Bronchial epithelial cell (primary cell): Measurements from ENCODE around the gene AK9. TPM values are rescaled to one million over a fixed set of nuclear protein-coding genes. Genes with fewer than 3 reads are reported as not detected.

Experiments used
- DNase-seq: peaks from one replicate; pipeline ENCODE4 v3.0.0-alpha.2; 2010; ENCODE audit warnings: low read depth
- FAIRE-seq: peaks from 2 replicates; lab custom pipeline; 2011; peaks lifted over from hg19 to GRCh38; lab: Jason Lieb, UNC
- H3K27me3 ChIP-seq: 2 replicates; pipeline ENCODE4 v1.5.1; 2011; ENCODE audit warnings: low read length; ENCODE audit not compliant: control insufficient read depth, insufficient read depth
- H3K36me3 ChIP-seq: 2 replicates; pipeline ENCODE4 v1.5.1; 2011; ENCODE audit warnings: low read length; ENCODE audit not compliant: control insufficient read depth, insufficient read depth
- H3K4me3 ChIP-seq: 2 replicates; pipeline ENCODE4 v1.5.1; 2011; ENCODE audit warnings: mild to moderate bottlenecking, low read depth, low read length, control low read depth
- total RNA-seq: library from RNA; depleted of rRNA; stranded (reverse); fragments of >200 nt; gene quantifications from 2 replicates; pipeline ENCODE4 v1.2.1, GENCODE V29; 2014
- TF ChIP-seq, protein P1 (sequence below): IDR thresholded peaks from 2 replicates; pipeline ENCODE4 v1.5.1; 2011; ENCODE audit warnings: mild to moderate bottlenecking, moderate library complexity, low read length, control low read depth, inconsistent platforms; ENCODE audit not compliant: insufficient read depth, severe bottlenecking

AK9 gene
- total RNA-seq, 1 donor from 2014 or later, result 3.2 TPM

DNA sequence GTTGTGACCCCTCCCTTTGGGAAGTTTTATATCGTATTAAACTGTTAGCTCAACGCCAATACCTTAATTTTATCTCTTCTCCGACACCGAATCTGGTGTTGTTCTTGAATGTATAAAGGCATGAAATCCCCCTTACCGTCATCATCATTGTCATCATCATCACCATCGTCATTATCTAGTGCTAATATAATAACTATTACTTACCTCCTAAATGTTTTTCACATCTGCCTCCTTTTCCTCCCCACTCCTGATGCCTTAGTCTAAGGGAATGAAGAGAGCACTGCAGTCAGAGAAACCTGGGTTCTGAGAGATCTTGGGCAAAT is 207.3 kb downstream of the AK9 start:
- Histone ChIP-seq H3K4me3 (peak overlapping the region; percentile 21), H3K27me3 (no peaks in the 10 kb centered on the region), H3K36me3 (peaks cover 7% of the 10 kb centered on the region)
- FAIRE-seq, result no peak
- TF ChIP-seq, protein P1, sequence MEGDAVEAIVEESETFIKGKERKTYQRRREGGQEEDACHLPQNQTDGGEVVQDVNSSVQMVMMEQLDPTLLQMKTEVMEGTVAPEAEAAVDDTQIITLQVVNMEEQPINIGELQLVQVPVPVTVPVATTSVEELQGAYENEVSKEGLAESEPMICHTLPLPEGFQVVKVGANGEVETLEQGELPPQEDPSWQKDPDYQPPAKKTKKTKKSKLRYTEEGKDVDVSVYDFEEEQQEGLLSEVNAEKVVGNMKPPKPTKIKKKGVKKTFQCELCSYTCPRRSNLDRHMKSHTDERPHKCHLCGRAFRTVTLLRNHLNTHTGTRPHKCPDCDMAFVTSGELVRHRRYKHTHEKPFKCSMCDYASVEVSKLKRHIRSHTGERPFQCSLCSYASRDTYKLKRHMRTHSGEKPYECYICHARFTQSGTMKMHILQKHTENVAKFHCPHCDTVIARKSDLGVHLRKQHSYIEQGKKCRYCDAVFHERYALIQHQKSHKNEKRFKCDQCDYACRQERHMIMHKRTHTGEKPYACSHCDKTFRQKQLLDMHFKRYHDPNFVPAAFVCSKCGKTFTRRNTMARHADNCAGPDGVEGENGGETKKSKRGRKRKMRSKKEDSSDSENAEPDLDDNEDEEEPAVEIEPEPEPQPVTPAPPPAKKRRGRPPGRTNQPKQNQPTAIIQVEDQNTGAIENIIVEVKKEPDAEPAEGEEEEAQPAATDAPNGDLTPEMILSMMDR, result no peak
- DNase-seq, result peak; percentile 33

DNA sequence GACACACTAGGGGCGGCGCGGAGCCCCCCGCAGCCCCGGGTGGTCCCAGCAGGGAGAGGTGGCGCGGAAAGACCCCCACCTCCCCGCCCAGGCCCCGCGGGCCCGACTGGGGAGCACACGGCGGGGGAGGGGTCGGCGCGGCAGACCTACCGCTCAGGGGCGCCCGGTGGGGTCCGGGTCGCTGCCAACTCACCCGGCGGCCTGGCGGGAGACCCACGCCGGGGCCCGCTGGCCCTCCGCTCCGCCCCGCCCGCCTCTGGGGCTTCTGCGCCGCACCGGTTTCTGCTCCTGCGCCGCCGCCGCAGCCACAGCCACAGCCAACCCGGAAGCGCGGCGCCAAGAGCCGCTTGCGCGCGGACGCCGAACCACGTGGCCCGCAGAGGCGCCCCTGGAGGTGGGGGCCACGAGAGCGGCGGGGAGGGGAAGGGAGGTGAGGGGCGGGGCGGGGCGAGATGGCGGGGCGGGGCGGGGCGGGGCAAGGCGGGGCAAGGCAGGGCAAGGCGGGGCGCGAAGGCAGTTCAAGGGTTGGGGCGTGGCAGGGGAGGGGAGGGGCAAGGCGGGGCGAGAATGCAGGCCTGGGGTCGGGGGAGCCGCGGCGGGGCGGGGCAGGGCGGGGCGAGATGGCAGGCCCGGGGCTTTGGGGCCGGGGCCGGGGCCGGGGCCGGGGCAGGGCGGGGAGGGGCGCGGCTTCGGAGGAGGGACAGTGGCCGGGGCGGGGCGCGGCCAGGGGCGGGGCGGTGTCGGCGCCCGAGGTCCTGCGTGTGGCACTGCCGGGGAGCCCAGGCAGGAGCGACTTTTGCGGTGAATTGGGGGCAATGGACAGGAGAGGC is 207.9 kb downstream of the AK9 start, which contains the start of gene ZBTB24:
ZBTB24 (minus strand) TSS at position 315 of the 830 bp plus-strand sequence. CDS start 1,193 bp downstream, outside the sequence.
- no peak for FAIRE-seq

DNA sequence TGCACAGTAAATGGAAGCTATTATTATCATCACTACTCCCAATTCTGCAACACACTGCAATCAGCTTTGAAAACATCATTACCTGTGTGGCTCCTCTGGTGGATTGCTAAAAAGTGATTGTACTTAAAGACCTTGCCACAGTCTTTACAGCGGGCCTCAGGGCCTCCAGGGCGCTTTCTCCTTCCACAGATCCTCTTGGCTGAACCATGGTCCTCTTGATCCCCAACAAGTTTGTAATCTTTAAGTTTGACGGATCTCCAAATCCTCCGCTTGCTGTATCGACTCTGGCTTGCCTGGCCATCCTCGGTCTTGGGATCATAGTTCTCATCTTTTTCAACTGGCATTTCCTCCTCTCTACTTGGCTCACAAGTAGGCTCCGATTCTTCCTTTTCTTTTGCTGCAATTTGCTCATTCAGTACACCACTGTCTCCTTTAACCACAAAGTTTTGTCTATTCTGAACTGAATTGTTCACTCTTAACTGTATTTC is 210.0 kb downstream of the AK9 start:
- no peak overlapping the region for H3K4me3 ChIP-seq
- no peak for FAIRE-seq
- peaks cover 9% of the 10 kb centered on the region for H3K36me3 ChIP-seq
- no peak for DNase-seq
- no peaks in the 10 kb centered on the region for H3K27me3 ChIP-seq
- TF ChIP-seq, protein P1, result no peak

More for the DNA sequence above, 207.9 kb downstream of the AK9 start, which contains the start of gene ZBTB24:
- Histone ChIP-seq H3K4me3 (peak within 1 kb of the TSS; percentile 62), H3K27me3 (no peaks in the 10 kb centered on the region), H3K36me3 (peaks cover 7% of the 10 kb centered on the region)
- TF ChIP-seq, protein P1, result no peak
- peak; percentile 63 for DNase-seq

DNA sequence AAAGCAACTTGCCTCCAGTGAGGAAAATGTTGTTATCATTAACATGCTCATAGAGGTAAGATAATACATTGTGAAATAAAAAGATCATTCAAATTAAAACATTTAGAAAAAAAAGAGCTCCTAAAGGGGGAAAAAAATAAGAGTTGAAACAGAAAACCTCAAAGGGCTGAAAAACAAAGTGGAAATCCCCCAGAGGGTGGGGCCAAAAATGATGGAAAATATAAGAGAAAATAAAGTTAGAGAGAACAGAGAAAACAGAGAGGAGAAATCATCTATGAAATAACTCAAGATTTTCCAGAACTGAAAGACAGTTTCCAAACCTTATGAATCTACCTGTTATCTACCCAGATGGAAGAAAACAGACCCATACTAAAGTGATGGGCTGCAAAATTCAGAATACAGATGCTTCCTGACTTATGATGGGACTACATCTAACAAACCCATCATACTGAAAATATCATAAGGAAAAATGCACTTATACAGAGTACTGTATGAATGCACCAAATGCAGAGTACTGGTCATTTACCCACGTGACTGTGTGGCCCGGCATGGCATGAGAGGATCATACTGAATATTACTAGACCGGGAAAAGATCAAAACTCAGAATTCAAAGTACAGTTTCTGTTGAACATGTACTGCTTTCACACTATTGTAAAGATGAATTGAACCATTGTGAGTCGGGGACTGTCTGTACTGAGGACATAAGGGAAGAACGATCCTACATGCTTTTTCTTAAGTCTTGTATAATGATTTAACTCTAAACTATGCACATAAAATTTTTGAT is 212.0 kb downstream of the AK9 start:
- Histone ChIP-seq H3K36me3 (peaks cover 12% of the 10 kb centered on the region), H3K27me3 (no peaks in the 10 kb centered on the region), H3K4me3 (no peak overlapping the region)
- TF ChIP-seq, protein P1, result no peak
- FAIRE-seq, result no peak
- DNase-seq, result no peak

DNA sequence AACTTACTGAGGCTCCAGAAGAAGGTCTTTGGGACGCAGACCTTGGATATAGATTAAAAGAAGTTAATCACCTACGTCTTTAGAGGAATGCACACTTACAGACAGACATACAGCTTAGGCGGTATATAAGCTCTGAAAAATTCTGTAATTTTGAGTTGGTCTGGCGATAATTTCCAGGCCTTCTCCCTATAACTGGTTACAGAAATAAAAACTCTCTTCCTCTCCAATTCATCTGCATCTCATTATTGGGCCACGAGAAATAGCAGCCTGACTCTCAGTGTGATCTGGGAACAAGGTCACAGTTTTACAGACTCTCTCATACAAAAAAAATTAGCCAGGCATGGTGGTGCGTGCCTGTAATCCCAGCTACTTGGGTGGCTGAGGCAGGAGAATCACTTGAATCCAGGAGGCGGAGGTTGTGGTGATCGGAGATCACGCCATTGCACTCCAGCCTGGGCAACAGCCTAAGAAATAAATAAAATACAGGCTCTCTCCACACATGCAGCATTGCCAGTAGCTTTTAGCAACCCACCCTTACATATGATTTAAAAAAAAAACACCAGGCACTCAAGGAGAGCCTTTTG is 212.7 kb downstream of the AK9 start:
- FAIRE-seq (no peak), DNase-seq (no peak)
- H3K4me3 ChIP-seq, result no peak overlapping the region
- H3K27me3 ChIP-seq, result no peaks in the 10 kb centered on the region
- H3K36me3 ChIP-seq, result peaks cover 12% of the 10 kb centered on the region
- TF ChIP-seq, protein P1, result no peak
